Esophagus muscularis mucosa (tissue), 4 donors: ENCODE results near the gene BRPF1. TPM values are rescaled to one million over a fixed set of nuclear protein-coding genes. Genes with fewer than 3 reads are reported as not detected.
"Not testable (repeated sequence)": the region's sequence is repeated elsewhere in the genome, so short reads cannot be mapped to it uniquely, and the experiment has no call there.

Experiments
- DNase-seq: peaks from one replicate; pipeline ENCODE4 v3.0.0-alpha.2; 2017; ENCODE audit errors: extremely low spot score
- H3K27ac ChIP-seq, 4 donors: fragments of 200-600 bp; sonication (generic); replicated peaks in 1 of 4; 1 replicate in 3 of 4; 2 replicates in 1 of 4; pipeline ENCODE4 v1.5.1; 2016 to 2019; ENCODE audit warnings: mild to moderate bottlenecking in 1 of 4
- H3K27me3 ChIP-seq, 4 donors: fragments of 200-600 bp; sonication (generic); one replicate each; pipeline versions ENCODE4 v1.5.1 to v1.6.0; 2016 to 2019
- H3K36me3 ChIP-seq, 4 donors: fragments of 200-600 bp; sonication (generic); one replicate each; pipeline ENCODE4 v1.5.1; 2016 to 2019
- H3K4me1 ChIP-seq, 4 donors: fragments of 200-600 bp; sonication (generic); one replicate each; pipeline ENCODE4 v1.5.1; 2016 to 2019
- H3K4me3 ChIP-seq, 4 donors: fragments of 200-600 bp; sonication (generic); 1 replicate in 2 of 4; 2 replicates in 2 of 4; pipeline ENCODE4 v1.5.1; 2016 to 2019; ENCODE audit warnings: mild to moderate bottlenecking in 4 of 4, moderate library complexity in 1 of 4
- H3K9me3 ChIP-seq, 4 donors: fragments of 200-600 bp; sonication (generic); 1 replicate in 3 of 4; 2 replicates in 1 of 4; pipeline ENCODE4 v1.5.1; 2016 to 2019
- CTCF ChIP-seq, 3 experiments: fragments of 200-600 bp in 2 of 3; fragments of 450-650 bp in 1 of 3; sonication (generic) in 2 of 3; IDR thresholded peaks; one replicate each; pipeline ENCODE4 v1.5.1; 2017 to 2019; ENCODE audit warnings: antibody characterized with exemption in 3 of 3, mild to moderate bottlenecking in 2 of 3, moderate library complexity in 1 of 3
- EP300 ChIP-seq: sonication (generic); formaldehyde crosslinking; IDR thresholded peaks from one replicate; pipeline ENCODE4 v1.6.1; 2017; ENCODE audit warnings: antibody characterized with exemption
- POLR2A ChIP-seq: fragments of 450-650 bp; IDR thresholded peaks from one replicate; pipeline ENCODE4 v1.6.1; 2017; ENCODE audit warnings: antibody characterized with exemption, moderate library complexity, mild to moderate bottlenecking, low read depth
- POLR2AphosphoS5 ChIP-seq, 2 donors: sonication (generic); formaldehyde crosslinking; IDR thresholded peaks; one replicate each; pipeline ENCODE4 v1.6.1; 2017; ENCODE audit warnings: antibody characterized with exemption in 2 of 2
- WGBS: methylation state at CpG from one replicate; pipeline ENCODE4 v1.1.5; 2018; 5-methylcytosine and 5-hydroxymethylcytosine counted together
- intact Hi-C: fragments of 100-400 bp; cut with DNase I; formaldehyde crosslinking; loops from one replicate; pipeline ENCODE4 v1.15.1; 2023
- total RNA-seq, 4 donors: library from RNA; depleted of rRNA; stranded (reverse); fragments of >200 nt; gene quantifications; one replicate each; pipeline versions ENCODE4 v1.1.0 to v1.2.1, GENCODE V29; 2016

BRPF1 gene
- total RNA-seq, 4 donors from 2014 or later, result 16.2 to 23.3 (median 21.1) TPM

- Histone ChIP-seq H3K36me3 (peaks cover 0 to 20% (median 10%) of the 10 kb centered on the region in 4 donors), H3K27ac (peak within 1 kb of the TSS; percentile 88 to 93 (median 90)), H3K4me3 (peak within 1 kb of the TSS; percentile 77 to 90 (median 85)), H3K4me1 (peaks cover 34 to 46% (median 43%) of the 10 kb centered on the region in 4 donors), H3K9me3 (no peaks in the 10 kb centered on the region), H3K27me3 (no peaks in the 10 kb centered on the region)
- 11% methylated on average over 13 of the region's 49 CpGs for WGBS
- no peak for DNase-seq
- TF ChIP-seq CTCF (IDR thresholded peaks at IDR 0.05) (no peak), POLR2AphosphoS5 (IDR thresholded peaks at IDR 0.05) (peak; percentile 80 to 88), POLR2A (peak; percentile 73), EP300 (no peak)
- intact Hi-C loops, result no loop called here
Measured at GRCh38 chr3:9769426-9770275, 38.1 kb downstream of the BRPF1 start, which contains the start of gene CAMK1. CAMK1 (minus strand) TSS chr3:9769947; CDS start chr3:9767749, 2,198 bp downstream.

- Histone ChIP-seq H3K9me3 (no peaks in the 10 kb centered on the region), H3K4me1 (peaks cover 34 to 46% (median 43%) of the 10 kb centered on the region in 4 donors), H3K27ac (peak overlapping the region; percentile 88 to 93 (median 90)), H3K4me3 (peak overlapping the region; percentile 77 to 90 (median 85)), H3K36me3 (peaks cover 0 to 13% (median 6%) of the 10 kb centered on the region in 4 donors), H3K27me3 (no peaks in the 10 kb centered on the region)
- TF ChIP-seq CTCF (IDR thresholded peaks at IDR 0.05) (no peak), EP300 (no peak), POLR2A (no peak), POLR2AphosphoS5 (IDR thresholded peaks at IDR 0.05) (peak in 1 of 2 donors; percentile 51)
- intact Hi-C loops, result no loop called here
- WGBS, result 9% methylated on average over 15 of the region's 15 CpGs
- peak; percentile 97 for DNase-seq
Measured at GRCh38 chr3:9770276-9770812, 38.8 kb downstream of the BRPF1 start.

- 95% methylated on average over 2 of the region's 2 CpGs for WGBS
- DNase-seq, intact Hi-C loops, H3K9me3 ChIP-seq, H3K4me3 ChIP-seq, H3K27me3 ChIP-seq, H3K36me3 ChIP-seq: not testable (repeated sequence)
- peak overlapping the region; percentile 88 to 93 (median 90) for H3K27ac ChIP-seq
- H3K4me1 ChIP-seq, result peaks cover 34 to 46% (median 43%) of the 10 kb centered on the region in 4 donors
Measured at GRCh38 chr3:9771007-9771406, 39.5 kb downstream of the BRPF1 start.

- DNase-seq, result no peak
- intact Hi-C loops, result no loop called here
- Histone ChIP-seq H3K36me3 (peaks cover 14 to 32% (median 26%) of the 10 kb centered on the region in 4 donors), H3K4me1 (peaks cover 3 to 26% (median 10%) of the 10 kb centered on the region in 4 donors), H3K4me3 (no peak overlapping the region), H3K9me3 (no peaks in the 10 kb centered on the region), H3K27me3 (no peaks in the 10 kb centered on the region), H3K27ac (no peak overlapping the region)
- 81% methylated on average over 5 of the region's 5 CpGs for WGBS
- no peak for TF ChIP-seq EP300
- TF ChIP-seq POLR2AphosphoS5 (IDR thresholded peaks at IDR 0.05), result no peak
- TF ChIP-seq CTCF (IDR thresholded peaks at IDR 0.05), result no peak
- no peak for TF ChIP-seq POLR2A
Measured at GRCh38 chr3:9776896-9777693, 45.6 kb downstream of the BRPF1 start.

GRCh38 chr3:9777694-9778021 lies 46.1 kb downstream of the BRPF1 start:
- Histone ChIP-seq H3K36me3 (peaks cover 19 to 38% (median 31%) of the 10 kb centered on the region in 4 donors), H3K27ac (peak overlapping the region in 1 of 4 donors; percentile 8), H3K9me3 (no peaks in the 10 kb centered on the region), H3K4me3 (no peak overlapping the region), H3K4me1 (peaks cover 3 to 26% (median 10%) of the 10 kb centered on the region in 4 donors), H3K27me3 (no peaks in the 10 kb centered on the region)
- TF ChIP-seq EP300, result no peak
- no peak for TF ChIP-seq CTCF (IDR thresholded peaks at IDR 0.05)
- no peak for TF ChIP-seq POLR2A
- no peak for TF ChIP-seq POLR2AphosphoS5 (IDR thresholded peaks at IDR 0.05)
- intact Hi-C loops, result no loop called here
- DNase-seq, result no peak
- 94% methylated on average over 1 of the region's 1 CpG for WGBS
